GM21367 (cell line): ENCODE measurements around the gene MYH7.
"Not testable (repeated sequence)": the region's sequence is repeated elsewhere in the genome, so short reads cannot be mapped to it uniquely, and the experiment has no call there.

Source experiments
- ATAC-seq: cut with Tn5 transposase; IDR thresholded peaks from one replicate; pipeline ENCODE4 v1.9.1; 2021; ENCODE audit not compliant: unreplicated experiment

MYH7 gene

DNA sequence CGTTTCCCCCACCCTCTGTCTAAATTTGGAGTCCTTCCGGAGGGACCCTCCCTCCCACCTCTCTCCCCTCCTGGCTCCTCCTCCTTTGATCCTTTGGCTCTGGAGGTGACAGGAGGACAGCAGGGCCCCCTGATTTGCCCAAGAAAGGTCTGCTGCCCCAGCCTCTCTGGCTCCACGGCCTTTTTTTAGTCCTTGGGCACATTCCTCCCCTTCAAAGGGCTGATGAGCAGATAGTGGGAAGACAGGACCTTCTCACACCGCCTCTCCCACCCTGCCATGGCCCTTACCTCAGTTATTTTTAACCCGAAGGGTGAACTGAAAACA, 27.2 kb downstream of the MYH7 start:
- ATAC-seq = no peak

DNA sequence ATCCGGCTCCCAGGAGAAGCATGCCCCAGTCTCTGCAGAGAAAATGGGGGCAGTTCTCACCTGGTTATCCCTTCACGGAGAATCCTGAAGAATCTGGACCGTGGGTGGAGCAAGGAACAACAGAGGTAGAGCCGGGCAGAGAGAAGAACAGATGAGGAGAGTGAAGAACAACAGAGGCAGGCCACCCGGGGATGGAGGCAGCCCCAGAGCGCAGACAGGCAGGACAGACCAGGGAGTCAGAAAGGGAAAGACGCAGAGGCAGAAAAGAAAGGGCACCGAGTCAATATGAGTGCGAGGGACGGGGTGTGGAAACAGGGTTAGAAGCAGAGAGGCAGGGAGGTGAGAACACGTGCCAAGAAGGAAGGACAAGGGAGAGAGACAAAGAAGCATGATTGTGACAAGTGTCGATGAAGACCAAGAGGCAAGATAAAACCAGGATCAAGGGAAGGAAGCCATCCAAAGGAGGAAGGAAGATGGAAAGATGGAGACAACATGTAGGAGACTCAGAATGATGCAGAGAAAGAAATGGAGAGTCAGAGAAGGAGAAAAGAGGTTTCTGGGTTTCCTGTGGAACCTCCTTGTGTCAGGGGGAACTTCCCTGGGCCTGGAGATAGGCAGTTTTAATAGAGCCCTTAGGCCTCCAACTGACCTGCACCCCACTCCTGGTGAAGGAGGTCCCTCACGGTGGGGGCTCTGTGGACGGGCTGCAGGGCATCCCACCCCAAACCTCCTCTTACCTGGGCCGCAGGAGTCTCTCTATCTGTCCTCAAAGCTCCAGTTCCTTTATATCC, 27.7 kb downstream of the MYH7 start, which contains the start of gene MYH6:
MYH6 (minus strand) TSS at position 758 of the 791 bp plus-strand sequence. CDS start 1,050 bp downstream, outside the sequence.
- no peak for ATAC-seq

DNA sequence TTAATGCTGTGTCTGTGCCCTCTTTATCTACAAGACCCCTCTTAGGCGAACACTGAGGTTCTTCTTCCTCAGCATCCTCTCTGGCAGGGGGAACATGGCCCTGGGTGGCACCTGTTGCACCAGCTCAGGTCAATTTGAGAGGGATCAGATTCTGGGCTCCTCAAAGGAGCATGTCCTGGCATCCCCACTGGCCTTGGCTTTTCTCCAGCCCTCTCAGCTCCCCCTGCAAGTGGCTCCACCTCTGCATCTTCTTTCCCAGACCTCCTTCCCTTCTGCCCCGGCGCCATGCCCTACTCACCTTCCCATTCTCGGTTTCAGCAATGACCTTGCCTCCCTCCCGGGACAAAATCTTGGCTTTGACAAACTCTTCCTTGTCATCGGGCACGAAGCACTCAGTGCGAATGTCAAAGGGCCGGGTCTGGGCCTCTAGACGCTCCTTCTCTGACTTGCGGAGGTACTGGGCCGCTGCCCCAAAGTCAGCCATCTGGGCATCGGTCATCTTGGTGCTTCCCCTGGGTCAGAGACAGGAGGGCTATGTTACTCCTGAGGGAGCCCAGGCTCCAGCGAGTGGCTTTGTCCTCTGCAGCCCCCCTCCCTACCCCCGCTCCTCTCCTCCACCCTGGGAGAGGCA, 28.6 kb downstream of the MYH7 start:
- no peak for ATAC-seq

DNA sequence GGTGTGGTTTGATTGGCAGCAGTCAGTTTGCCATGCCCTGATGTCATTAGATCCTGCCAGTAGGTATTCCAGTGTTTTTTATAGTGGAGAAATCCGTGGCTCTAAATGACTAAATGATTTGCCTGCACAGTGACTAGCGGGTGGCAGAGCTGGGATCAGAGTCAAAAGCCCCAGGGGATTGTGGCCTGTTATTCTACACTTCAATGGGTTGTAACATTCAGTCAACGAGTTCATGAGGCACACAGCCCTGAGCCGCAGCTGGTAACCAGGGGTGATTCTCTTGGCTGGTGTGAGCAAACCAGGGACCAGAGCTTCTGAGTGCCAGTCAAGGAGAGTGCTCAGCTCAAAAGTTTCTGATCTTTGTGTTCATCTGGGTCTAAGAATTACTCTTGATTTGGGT, 29.2 kb downstream of the MYH7 start:
- no peak for ATAC-seq

DNA sequence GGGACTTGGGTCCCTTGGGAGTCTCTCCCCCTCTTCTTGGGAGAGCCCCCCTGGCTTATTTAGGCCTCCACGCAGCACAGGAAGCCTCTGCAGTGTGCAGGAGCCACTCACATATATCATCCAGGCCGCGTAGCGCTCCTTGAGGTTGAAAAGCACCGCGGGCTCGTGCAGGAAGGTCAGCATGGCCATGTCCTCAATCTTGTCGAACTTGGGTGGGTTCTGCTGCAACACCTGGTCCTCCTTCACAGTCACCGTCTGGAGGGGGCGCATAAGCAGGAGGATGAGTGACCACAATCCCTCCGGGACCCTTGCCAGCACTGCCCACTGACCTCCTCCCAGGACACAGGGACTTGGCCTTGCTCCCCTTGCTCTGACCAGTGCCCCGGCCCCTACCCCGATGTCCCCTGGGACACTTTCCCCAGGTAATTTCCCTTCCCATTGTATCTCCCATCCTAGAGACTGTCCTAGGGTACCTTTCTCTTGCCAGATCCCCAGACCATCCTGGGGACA, 29.9 kb downstream of the MYH7 start:
- ATAC-seq = no peak

DNA sequence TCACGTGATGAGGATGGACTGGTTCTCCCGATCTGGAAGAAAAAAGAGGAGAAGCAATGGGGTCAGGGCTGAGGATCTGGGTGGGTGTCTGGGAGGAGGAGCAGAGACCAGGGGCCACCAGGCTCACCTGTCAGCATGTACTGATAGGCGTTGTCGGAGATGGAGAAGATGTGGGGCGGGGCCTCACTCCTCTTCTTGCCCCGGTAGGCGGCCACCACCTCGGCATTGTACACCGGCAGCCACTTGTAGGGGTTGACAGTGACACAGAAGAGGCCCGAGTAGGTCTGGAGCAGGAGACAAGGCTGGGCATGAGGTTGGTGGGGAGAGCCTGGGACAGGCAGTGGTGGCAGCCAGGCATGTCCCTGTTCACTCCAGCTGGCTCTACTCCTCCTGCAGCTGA, 30.4 kb downstream of the MYH7 start:
- no peak for ATAC-seq

DNA sequence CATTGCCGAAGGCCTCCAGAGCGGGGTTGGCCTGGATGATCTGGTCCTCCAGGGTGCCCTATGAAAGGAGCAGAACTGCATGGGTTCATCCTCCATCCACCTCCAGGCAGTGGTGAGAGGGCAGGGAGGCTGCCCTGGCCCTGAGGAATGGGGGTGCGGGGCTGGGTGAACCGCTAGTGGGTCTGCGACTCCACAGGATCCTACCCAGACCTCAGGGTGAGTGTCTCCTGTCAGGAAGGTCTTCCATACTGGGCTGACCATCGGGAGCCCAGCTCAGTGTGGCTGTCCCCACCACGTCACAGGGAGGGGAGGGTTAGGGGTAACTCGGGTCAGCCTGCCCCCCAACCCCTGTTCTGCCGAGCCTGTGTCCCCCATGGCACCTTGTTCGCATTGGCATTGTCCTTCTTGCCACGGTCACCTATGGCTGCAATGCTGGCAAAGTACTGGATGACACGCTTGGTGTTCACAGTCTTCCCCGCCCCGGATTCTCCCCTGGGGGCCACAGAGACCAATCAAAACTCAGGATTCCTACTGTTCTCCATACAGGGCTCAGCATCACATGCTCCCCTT, 31.0 kb downstream of the MYH7 start:
- ATAC-seq = no peak

DNA sequence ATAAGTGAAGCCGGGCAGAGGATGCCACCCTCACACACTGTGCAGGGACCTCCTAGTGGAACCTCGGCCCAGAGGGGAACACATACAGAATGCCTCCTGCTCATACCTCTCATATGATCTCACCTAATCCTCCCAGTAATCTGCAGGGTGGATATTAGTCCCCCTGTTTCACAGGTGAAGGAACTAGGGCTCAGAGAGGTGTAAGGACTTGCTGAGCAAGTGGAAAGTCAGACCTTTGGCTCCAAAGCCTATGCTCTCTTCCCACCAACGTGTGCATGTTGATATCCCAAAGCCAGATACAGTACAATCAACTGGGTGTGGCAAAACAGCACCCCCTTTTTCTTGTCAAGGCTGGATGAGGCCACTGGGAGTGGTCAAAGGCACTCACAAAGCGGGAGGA, 31.6 kb downstream of the MYH7 start:
- no peak for ATAC-seq

DNA sequence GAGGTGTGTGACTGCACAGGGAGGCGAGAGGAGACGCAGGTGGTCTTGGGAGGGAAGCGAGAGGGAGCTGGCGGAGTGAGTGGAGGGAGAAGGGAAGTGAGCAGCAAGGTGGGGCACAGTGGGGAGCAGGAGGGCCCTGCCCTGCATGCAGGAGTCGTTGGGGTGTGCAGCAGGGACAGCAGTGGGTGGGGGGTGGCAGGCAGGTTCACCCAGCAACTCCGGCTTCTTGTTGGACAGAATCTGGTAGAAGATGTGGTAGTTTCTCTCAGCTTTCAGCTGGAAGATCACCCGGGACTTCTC, 32.4 kb downstream of the MYH7 start:
- no peak for ATAC-seq

DNA sequence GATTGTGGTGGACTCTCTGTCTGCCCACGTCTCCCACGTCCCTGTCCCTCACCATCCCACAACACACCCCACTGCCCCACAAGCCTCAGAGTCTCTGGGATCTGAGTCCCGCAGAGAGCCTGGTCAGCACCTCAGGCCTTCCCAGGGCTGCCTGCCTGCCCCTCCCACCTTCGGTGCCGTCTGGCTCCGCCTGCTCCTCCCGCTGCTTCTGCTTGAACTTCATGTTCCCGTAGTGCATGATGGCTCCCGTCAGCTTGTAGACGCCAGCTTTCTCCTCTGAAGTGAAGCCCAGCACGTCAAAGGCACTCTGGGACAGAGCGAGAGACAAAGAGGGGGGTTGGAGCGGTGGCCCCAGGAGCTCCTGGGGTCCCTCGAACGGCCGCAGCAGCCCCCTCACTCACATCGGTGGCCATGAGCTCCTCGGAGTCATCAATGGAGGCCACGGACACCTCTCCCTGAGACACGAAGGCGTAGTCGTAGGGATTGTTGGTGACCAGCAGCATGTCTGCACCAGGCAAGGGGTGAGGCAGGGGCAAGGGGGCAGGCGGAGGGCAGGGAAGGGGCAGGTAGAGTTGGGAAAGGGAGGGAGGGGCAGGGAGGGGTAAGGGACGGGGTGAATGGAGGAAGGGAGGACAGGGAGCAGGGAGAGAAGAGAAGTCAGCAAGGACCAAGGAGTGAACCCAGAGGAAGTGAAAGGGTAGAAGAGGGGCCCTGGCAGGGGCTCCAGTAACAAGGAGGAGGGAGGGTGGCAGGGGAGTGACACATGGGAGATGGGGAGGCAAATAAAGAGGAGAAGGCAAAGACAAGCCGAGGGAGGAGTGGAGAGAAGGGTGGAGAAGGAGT, 32.9 kb downstream of the MYH7 start:
- ATAC-seq = no peak

DNA sequence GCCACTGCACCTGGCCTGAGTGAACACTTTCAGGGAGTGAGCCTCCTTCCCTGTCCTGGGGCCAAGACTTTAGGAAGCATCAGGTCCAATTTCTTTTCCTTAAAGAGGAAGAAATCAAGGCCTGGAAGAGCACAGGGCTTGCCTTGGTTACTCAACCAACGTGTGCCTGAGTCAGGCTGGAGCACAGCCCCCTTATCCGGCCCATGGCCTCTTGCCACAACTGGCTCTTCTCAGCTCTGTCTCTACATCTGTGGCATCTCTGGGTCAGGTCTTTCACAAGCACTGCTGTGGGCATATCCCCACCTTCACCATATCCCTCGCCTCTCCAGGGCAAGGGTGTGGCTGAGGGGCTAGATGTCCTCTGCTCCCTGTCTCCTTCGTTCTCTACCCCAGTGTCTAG, 34.2 kb downstream of the MYH7 start:
- ATAC-seq = no peak

DNA sequence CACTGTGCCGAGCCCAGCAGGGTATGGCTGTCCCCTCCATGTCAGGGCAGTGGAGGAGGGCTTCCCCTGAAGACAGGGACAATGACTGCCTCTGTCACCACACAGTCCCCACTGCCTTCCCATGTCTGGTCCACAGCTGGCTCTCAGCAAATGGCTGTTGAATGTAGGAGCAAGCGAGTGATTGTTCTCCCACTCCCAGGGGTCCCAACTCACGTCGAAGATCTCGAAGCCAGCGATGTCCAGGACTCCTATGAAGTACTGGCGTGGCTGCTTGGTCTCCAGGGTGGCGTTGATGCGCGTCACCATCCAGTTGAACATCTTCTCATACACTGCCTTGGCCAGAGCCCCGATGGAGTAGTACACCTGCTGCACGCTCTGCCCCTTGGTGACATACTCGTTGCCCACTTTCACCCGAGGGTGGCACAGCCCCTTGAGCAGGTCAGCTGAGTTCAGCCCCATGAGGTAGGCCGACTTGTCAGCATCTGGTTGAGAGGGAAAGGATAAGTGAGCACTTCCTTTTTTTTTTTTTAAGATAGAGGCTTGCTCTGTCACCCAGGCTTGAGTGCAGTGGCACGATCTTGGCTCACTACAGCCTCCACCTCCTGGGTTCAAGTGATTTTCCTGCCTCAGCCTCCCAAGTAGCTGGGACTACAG, 34.8 kb downstream of the MYH7 start:
- not testable (repeated sequence) for ATAC-seq

DNA sequence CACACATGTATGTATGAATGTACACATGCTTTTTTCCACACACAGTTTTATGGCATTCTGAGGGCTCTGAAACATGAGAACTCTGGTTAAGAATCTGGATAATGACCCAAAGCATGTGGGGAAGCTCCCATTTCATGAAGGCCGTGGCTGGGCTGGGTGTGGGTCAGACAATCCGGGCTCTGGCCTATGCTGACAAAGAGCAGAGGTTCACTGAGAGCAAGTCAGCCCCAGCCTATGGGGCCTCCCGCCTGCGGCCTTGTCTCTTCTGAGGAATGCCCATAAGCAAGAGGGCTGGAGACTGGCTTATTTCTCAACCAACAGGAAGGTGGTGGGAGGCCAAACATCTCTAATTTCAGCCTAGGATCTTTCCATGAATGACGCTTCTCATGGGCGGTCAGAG, 35.9 kb downstream of the MYH7 start:
- no peak for ATAC-seq

DNA sequence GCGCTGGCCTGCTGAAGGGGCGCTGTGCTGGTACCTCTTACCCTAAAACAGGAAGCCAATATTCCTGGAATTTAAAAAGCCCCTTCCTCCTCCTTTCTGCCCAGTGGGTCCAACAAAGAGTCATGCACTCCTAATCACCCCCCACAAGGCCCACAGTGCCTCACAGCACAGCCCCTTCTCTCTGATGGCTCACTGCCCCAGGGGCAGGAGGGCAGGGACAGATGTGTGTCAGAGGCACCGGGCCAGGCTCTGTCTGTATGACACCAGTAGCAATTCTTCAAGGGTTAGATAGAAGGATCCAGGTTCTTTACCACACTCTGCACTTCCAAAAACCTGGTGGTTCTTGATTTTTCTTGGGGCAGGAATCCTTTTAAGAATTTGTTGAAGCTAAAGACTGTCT, 36.3 kb downstream of the MYH7 start:
- no peak for ATAC-seq

DNA sequence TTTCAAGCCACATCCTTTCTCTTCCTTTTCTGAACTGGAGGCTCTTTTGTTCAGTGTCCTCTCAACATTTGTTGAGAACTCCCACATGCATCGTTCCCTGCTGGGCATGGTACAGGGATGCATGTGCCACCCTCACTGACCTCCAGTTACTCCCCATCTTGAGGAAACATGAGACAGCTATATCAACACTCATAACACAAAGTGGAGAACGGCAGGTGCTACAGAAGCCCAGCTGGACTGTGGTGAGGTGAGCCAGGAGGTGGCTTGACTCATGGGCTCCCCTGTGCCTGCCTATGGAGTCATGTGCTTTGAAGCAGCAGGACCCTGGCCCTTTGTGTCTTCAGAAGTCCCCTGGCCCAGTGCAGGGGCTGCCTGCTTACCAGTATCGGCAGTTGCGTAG, 37.1 kb downstream of the MYH7 start:
- no peak for ATAC-seq

DNA sequence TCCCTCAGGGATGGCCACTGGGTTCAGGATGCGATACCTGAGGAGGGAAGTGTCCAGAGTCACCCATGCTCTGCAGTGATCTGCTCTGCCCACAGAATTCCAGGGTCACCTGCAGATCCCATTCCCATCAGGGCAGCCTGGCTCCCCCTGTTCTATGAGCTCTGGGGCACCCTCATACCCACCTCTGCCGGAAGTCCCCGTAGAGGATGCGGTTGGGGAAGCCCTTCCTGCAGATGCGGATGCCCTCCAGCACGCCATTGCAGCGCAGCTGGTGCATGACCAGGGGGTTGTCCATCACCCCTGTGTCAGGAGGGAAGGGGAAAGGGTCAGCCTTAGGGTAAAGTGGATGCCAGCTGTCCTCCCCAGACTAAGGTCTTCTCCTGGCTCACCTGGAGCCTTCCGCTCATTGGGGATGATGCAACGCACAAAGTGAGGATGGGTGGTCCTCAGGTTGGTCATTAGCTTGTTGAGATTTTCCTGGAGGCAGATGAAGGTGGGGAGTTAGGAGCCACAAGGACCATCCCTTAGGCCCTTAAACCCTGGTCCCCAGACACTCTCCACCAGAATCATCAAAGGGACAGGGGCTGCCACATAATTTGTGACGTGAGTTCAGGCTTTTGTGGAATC, 38.6 kb downstream of the MYH7 start:
- ATAC-seq = no peak

DNA sequence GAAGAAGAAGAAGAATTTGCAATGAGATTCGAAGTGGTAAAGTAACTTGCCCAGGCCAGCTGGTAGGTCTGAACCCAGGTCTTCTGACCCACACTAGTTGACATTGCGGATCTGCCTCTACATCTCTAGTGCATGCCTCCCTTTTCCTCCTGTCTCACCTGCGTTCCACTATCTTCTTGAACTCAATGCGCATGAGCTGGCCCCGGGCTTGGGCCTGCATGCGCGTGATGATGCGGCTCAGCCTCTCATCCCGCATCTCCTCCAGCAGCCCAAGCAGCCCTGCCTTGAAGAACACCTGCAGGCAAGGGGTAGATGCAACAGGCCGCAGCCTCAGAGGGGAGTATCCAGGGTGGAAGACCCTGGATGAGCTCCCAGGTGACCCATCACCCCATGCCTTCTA, 39.3 kb downstream of the MYH7 start:
- ATAC-seq = no peak

DNA sequence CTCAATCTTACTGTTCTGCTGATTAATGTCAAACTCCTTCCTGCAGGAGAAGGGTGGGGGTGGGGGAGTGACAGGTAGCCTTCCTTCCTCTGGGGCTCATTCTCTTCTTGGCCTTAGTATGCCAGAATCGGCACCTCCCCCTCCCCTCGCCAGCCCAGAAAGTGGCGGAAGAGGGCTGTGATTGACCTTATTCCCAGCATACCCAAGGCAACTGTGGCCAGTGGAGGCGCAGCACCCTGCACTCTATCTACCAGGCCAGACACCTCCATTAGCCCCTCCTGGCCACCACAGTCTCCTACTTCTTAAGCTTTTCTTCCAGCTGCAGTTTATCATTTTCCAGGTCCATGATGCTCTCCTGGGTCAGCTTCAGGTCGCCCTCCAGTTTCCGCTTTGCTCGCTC, 42.8 kb downstream of the MYH7 start:
- no peak for ATAC-seq

DNA sequence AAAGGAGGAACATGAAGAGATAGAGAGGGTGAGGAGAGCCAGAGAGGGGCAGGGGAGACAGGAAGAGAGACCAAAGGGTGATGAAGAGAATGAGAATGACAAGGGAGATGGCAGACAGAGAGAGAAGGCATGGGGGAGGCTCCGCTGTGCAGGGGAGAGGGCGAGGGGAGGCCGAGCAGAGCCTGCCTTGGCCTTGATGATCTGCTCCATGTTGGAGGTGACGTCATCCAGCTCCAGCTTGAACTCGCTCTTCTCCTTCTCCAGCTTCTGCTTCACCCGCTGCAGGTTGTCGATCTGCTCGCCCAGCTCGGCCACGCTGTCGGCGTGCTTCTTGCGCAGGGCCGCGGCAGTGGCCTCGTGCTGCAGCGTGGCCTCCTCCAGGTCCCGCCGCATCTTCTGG, 45.6 kb downstream of the MYH7 start:
- ATAC-seq = not testable (repeated sequence)

DNA sequence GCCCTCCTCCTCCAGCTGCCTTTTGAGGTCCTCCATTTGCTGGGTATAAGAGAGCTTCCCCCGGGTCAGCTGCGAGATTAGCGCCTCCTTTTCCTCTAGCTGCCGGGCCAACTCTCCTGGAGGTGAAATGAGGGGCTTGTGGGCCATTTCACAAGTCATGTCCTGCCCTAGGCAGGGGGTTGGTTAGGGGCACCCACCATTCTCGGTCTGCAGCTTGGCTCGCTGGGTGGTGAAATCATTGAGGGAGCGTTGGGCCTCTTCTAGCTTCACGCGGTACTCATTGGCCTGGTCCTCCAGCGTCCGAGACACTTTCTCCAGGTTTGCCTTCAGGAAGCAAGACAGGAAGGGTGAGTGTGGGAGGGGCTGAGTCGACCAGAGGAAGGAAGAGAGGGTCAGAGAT, 46.1 kb downstream of the MYH7 start:
- ATAC-seq = no peak

DNA sequence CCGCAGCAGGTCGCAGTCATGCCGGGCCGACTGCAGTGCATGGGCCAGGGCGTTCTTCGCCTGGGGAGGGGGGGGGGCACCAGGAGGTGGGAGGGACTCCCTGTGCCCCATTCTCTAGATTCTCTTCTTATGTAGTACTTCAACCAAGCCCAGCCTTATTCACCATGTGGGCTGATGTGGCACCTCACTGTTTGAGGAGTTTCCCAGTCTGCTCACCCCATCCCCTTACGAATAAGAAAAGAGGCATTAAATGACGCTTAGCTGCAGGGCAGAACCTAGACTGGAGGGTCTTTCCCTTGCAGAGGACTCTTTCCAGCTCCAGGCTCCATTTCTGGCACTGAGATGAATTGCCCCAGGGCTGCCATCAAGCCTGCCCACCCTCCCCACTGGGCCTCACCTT, 46.5 kb downstream of the MYH7 start:
- no peak for ATAC-seq
